Measurements from ENCODE around the gene HLA-DQB1.

The HLA-DQB1 gene

GRCh38 chr6:32622545-32623401, 43.7 kb downstream of the HLA-DQB1 start:
- no peak overlapping the region for H3K4me3 ChIP-seq (ENCODE audit: low read length)
- H3K9me3 ChIP-seq (ENCODE audit: control insufficient read depth, low read length) = peaks cover 6% of the 10 kb centered on the region
- H3K36me3 ChIP-seq (ENCODE audit: control insufficient read depth, insufficient read depth, low read length, severe bottlenecking) = no peaks in the 10 kb centered on the region
- no peaks in the 10 kb centered on the region for H3K27me3 ChIP-seq (replicated peaks; ENCODE audit: control insufficient read depth, insufficient read depth, low read length)
- no peaks in the 10 kb centered on the region for H3K4me1 ChIP-seq (ENCODE audit: control insufficient read depth, insufficient read depth, low read length)
- no peak overlapping the region for H3K9ac ChIP-seq (ENCODE audit: low read length)
- DNase-seq (ENCODE audit: low read depth) = no peak

- Histone ChIP-seq H3K4me1 (ENCODE audit: control insufficient read depth, insufficient read depth, low read length) (no peaks in the 10 kb centered on the region), H3K4me3 (ENCODE audit: low read length) (no peak overlapping the region), H3K9me3 (ENCODE audit: control insufficient read depth, low read length) (peaks cover 9% of the 10 kb centered on the region), H3K9ac (ENCODE audit: low read length) (no peak overlapping the region), H3K36me3 (ENCODE audit: control insufficient read depth, insufficient read depth, low read length, severe bottlenecking) (no peaks in the 10 kb centered on the region), H3K27me3 (replicated peaks; ENCODE audit: control insufficient read depth, insufficient read depth, low read length) (no peaks in the 10 kb centered on the region)
- no peak for DNase-seq (ENCODE audit: low read depth)
Measured at GRCh38 chr6:32621372-32621771, 45.1 kb downstream of the HLA-DQB1 start.

DNA sequence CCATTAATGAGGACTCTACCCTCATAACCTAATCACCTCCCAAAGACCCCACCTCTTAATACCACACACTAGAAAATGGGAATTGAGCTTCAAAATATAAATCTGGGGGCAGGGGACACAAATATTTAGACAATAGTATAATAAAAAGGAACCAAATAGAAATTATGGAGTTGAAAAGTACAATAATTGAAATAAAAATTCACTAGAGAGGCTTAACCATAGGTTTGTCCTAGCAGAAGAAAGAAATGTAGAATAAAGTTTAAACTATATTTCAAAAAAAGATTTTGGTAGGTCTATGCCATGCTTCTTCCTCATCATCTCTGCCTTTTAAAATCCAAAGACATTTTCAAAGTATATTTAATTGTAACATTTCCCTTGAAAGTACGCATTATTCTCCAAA, 48.7 kb downstream of the HLA-DQB1 start:
- Histone ChIP-seq H3K36me3 (ENCODE audit: control insufficient read depth, insufficient read depth, low read length, severe bottlenecking) (no peaks in the 10 kb centered on the region), H3K4me1 (ENCODE audit: control insufficient read depth, insufficient read depth, low read length) (no peaks in the 10 kb centered on the region), H3K4me3 (ENCODE audit: low read length) (no peak overlapping the region), H3K9ac (ENCODE audit: low read length) (no peak overlapping the region), H3K27me3 (replicated peaks; ENCODE audit: control insufficient read depth, insufficient read depth, low read length) (no peaks in the 10 kb centered on the region), H3K9me3 (ENCODE audit: control insufficient read depth, low read length) (peaks cover 9% of the 10 kb centered on the region)
- DNase-seq (ENCODE audit: low read depth) = no peak

GRCh38 chr6:32615885-32616532, 50.4 kb downstream of the HLA-DQB1 start:
- Histone ChIP-seq H3K36me3 (ENCODE audit: control insufficient read depth, insufficient read depth, low read length, severe bottlenecking) (no peaks in the 10 kb centered on the region), H3K4me3 (ENCODE audit: low read length) (no peak overlapping the region), H3K9me3 (ENCODE audit: control insufficient read depth, low read length) (peaks cover 9% of the 10 kb centered on the region), H3K9ac (ENCODE audit: low read length) (no peak overlapping the region), H3K4me1 (ENCODE audit: control insufficient read depth, insufficient read depth, low read length) (no peaks in the 10 kb centered on the region), H3K27me3 (replicated peaks; ENCODE audit: control insufficient read depth, insufficient read depth, low read length) (no peaks in the 10 kb centered on the region)
- no peak for DNase-seq (ENCODE audit: low read depth)

GRCh38 chr6:32614366-32615081, 51.9 kb downstream of the HLA-DQB1 start:
- Histone ChIP-seq H3K9ac (ENCODE audit: low read length) (no peak overlapping the region), H3K36me3 (ENCODE audit: control insufficient read depth, insufficient read depth, low read length, severe bottlenecking) (no peaks in the 10 kb centered on the region), H3K27me3 (replicated peaks; ENCODE audit: control insufficient read depth, insufficient read depth, low read length) (no peaks in the 10 kb centered on the region), H3K9me3 (ENCODE audit: control insufficient read depth, low read length) (peaks cover 9% of the 10 kb centered on the region), H3K4me3 (ENCODE audit: low read length) (no peak overlapping the region), H3K4me1 (ENCODE audit: control insufficient read depth, insufficient read depth, low read length) (no peaks in the 10 kb centered on the region)
- no peak for DNase-seq (ENCODE audit: low read depth)

DNA sequence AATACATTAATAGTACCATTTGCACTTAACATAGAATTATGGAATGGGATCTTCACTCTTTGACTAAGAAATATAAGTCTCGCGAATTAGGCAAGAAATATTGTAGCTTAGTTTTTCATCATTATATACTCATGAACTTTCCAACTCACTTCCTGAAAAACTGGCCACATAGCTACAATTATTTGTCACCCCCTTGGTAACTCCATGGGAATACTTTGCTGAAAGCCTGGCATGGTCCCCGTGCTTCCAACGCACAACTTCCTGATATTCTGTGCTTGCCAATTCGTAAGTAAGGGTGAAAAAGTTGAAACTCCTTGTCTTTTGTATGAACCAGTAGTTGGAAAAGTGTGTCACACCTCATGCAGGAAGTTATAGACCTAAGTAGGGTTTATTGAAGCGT, 53.0 kb downstream of the HLA-DQB1 start:
- DNase-seq (ENCODE audit: low read depth) = no peak
- Histone ChIP-seq H3K9ac (ENCODE audit: low read length) (no peak overlapping the region), H3K27me3 (replicated peaks; ENCODE audit: control insufficient read depth, insufficient read depth, low read length) (no peaks in the 10 kb centered on the region), H3K4me3 (ENCODE audit: low read length) (no peak overlapping the region), H3K9me3 (ENCODE audit: control insufficient read depth, low read length) (peaks cover 9% of the 10 kb centered on the region), H3K4me1 (ENCODE audit: control insufficient read depth, insufficient read depth, low read length) (no peaks in the 10 kb centered on the region), H3K36me3 (ENCODE audit: control insufficient read depth, insufficient read depth, low read length, severe bottlenecking) (no peaks in the 10 kb centered on the region)

DNA sequence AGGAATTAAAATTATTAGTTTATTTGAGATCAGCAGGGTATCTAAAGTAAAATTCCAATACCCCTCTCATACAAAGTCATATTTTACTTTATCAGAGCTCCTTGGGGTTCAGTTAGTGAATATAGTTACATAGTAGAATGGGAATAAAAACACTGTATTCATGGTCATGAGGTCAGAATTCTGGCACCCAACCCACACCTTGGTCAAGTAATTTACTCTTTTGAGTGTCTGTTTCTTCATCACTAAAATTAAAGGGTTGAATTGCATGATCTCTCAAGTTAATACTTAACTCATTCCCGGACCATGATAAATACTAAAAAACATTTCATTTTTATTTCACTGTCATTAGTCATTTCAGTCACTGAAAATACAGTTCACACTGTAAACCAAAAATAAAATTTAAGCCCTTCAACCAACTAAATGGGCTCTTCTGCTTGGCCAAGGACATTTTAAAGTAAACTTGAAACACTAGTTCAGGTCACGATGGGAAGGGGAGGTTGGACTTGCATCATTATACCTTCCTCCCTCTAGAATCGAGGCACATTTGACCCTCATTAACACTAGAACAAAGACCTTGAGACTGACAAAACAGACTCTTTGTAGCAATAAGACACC, 55.7 kb downstream of the HLA-DQB1 start:
- H3K4me3 ChIP-seq (ENCODE audit: low read length) = no peak overlapping the region
- DNase-seq (ENCODE audit: low read depth) = no peak
- H3K4me1 ChIP-seq (ENCODE audit: control insufficient read depth, insufficient read depth, low read length) = no peaks in the 10 kb centered on the region
- H3K9me3 ChIP-seq (ENCODE audit: control insufficient read depth, low read length) = no peaks in the 10 kb centered on the region
- H3K27me3 ChIP-seq (replicated peaks; ENCODE audit: control insufficient read depth, insufficient read depth, low read length) = no peaks in the 10 kb centered on the region
- no peak overlapping the region for H3K9ac ChIP-seq (ENCODE audit: low read length)
- no peaks in the 10 kb centered on the region for H3K36me3 ChIP-seq (ENCODE audit: control insufficient read depth, insufficient read depth, low read length, severe bottlenecking)

GRCh38 chr6:32609731-32610640, 56.5 kb downstream of the HLA-DQB1 start:
- H3K27me3 ChIP-seq (replicated peaks; ENCODE audit: control insufficient read depth, insufficient read depth, low read length) = no peaks in the 10 kb centered on the region
- H3K36me3 ChIP-seq (ENCODE audit: control insufficient read depth, insufficient read depth, low read length, severe bottlenecking) = no peaks in the 10 kb centered on the region
- no peaks in the 10 kb centered on the region for H3K9me3 ChIP-seq (ENCODE audit: control insufficient read depth, low read length)
- H3K9ac ChIP-seq (ENCODE audit: low read length) = no peak overlapping the region
- H3K4me1 ChIP-seq (ENCODE audit: control insufficient read depth, insufficient read depth, low read length) = no peaks in the 10 kb centered on the region
- DNase-seq (ENCODE audit: low read depth) = peak; percentile 73
- H3K4me3 ChIP-seq (ENCODE audit: low read length) = no peak overlapping the region

Data from adipocyte (in vitro differentiated cells).